Spleen (tissue), 7 donors: ENCODE measurements around the gene U2AF2.

Source experiments
- POLR2A ChIP-seq, 3 donors: fragments of 450-650 bp; IDR thresholded peaks; one replicate each; pipeline ENCODE4 v1.5.1; 2017; ENCODE audit warnings: antibody characterized with exemption in 3 of 3, mild to moderate bottlenecking in 1 of 3
- TF ChIP-seq, protein P1 (sequence below), 11 experiments: fragments of 200-600 bp in 7 of 11; fragments of 450-650 bp in 4 of 11; sonication (generic) in 4 of 11; IDR thresholded peaks in 8 of 11; conservative IDR thresholded peaks in 3 of 11; 1 replicate in 7 of 11; 2 replicates in 4 of 11; pipeline versions ENCODE4 v1.4.0 to v1.8.0; 2016 to 2021; ENCODE audit warnings: antibody characterized with exemption in 11 of 11, inconsistent platforms in 4 of 11, mild to moderate bottlenecking in 1 of 11
- donor health status: DM: no; HTN: no; CAD: no; lungs with moderate emphysema.
- donor health status: DM: no; HTN: no; CAD: no.
- donor health status: DM: no; HTN: no; CAD: no.

GRCh38 chr19:55667511-55667910, 12.7 kb downstream of the U2AF2 start:
- TF ChIP-seq, protein P1, sequence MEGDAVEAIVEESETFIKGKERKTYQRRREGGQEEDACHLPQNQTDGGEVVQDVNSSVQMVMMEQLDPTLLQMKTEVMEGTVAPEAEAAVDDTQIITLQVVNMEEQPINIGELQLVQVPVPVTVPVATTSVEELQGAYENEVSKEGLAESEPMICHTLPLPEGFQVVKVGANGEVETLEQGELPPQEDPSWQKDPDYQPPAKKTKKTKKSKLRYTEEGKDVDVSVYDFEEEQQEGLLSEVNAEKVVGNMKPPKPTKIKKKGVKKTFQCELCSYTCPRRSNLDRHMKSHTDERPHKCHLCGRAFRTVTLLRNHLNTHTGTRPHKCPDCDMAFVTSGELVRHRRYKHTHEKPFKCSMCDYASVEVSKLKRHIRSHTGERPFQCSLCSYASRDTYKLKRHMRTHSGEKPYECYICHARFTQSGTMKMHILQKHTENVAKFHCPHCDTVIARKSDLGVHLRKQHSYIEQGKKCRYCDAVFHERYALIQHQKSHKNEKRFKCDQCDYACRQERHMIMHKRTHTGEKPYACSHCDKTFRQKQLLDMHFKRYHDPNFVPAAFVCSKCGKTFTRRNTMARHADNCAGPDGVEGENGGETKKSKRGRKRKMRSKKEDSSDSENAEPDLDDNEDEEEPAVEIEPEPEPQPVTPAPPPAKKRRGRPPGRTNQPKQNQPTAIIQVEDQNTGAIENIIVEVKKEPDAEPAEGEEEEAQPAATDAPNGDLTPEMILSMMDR (IDR thresholded peaks at IDR 0.05 in 8 of 11, conservative IDR thresholded peaks at IDR 0.05 in 3 of 11) = no peak
- TF ChIP-seq POLR2A (IDR thresholded peaks at IDR 0.05) = no peak
